GM23338 (cell line): ENCODE measurements around the gene BTN2A1. TPM values are rescaled to one million over a fixed set of nuclear protein-coding genes. Genes with fewer than 3 reads are reported as not detected.

ENCODE experiments used
- ATAC-seq: fragments of 200-7000 bp; cut with Tn5 transposase; 3 replicates; pipeline ENCODE4 v1.9.1; 2020
- DNase-seq: peaks from one replicate; pipeline ENCODE4 v3.0.0-alpha.2; 2015; ENCODE audit warnings: low spot score
- H2AFZ ChIP-seq: fragments of 200-600 bp; sonication (generic); 2 replicates; pipeline ENCODE4 v1.8.0; 2016; ENCODE audit warnings: antibody characterized with exemption, mild to moderate bottlenecking, moderate library complexity
- H3F3A ChIP-seq: fragments of 200-600 bp; sonication (generic); replicated peaks from 2 replicates; pipeline ENCODE4 v1.8.0; 2017; ENCODE audit warnings: antibody characterized with exemption, mixed run types, low read depth
- H3K27ac ChIP-seq: fragments of 200-600 bp; sonication (generic); 2 replicates; pipeline ENCODE4 v1.6.1; 2016; ENCODE audit warnings: low read depth
- H3K27me3 ChIP-seq: fragments of 200-600 bp; sonication (generic); 2 replicates; pipeline ENCODE4 v1.8.0; 2016; ENCODE audit warnings: mild to moderate bottlenecking, mixed run types, moderate library complexity; ENCODE audit not compliant: insufficient read depth
- H3K36me3 ChIP-seq: fragments of 200-600 bp; sonication (generic); 2 replicates; pipeline ENCODE4 v1.8.0; 2016; ENCODE audit warnings: mild to moderate bottlenecking; ENCODE audit not compliant: insufficient read depth
- H3K4me1 ChIP-seq: fragments of 200-600 bp; sonication (generic); 2 replicates; pipeline ENCODE4 v1.8.0; 2016; ENCODE audit warnings: mild to moderate bottlenecking, moderate library complexity; ENCODE audit not compliant: insufficient read depth
- H3K4me2 ChIP-seq: fragments of 200-600 bp; sonication (generic); 2 replicates; pipeline ENCODE4 v1.7.1; 2017; ENCODE audit warnings: mixed run types
- H3K4me3 ChIP-seq: fragments of 200-600 bp; sonication (generic); 2 replicates; pipeline ENCODE4 v1.6.1; 2016; ENCODE audit warnings: mixed run types
- H3K79me2 ChIP-seq: fragments of 200-600 bp; sonication (generic); replicated peaks from 2 replicates; pipeline ENCODE4 v1.8.0; 2017; ENCODE audit warnings: mild to moderate bottlenecking; ENCODE audit not compliant: insufficient read depth
- H3K9me2 ChIP-seq: fragments of 200-600 bp; sonication (generic); 2 replicates; pipeline ENCODE4 v1.8.0; 2017; ENCODE audit not compliant: insufficient read depth
- H4K20me1 ChIP-seq: fragments of 200-600 bp; sonication (generic); replicated peaks from 2 replicates; pipeline ENCODE4 v1.8.0; 2017; ENCODE audit warnings: mild to moderate bottlenecking; ENCODE audit not compliant: insufficient read depth
- H3K27ac Mint-ChIP-seq: 2 replicates; pipeline ENCODE4 v1.8.0; 2020; ENCODE audit warnings: inconsistent platforms, mild to moderate bottlenecking, moderate library complexity, mixed read lengths
- H3K27me3 Mint-ChIP-seq: 3 replicates; pipeline ENCODE4 v1.8.0; 2022; ENCODE audit warnings: low read depth, mild to moderate bottlenecking, moderate library complexity, mixed read lengths, inconsistent platforms; ENCODE audit not compliant: insufficient read depth, poor library complexity
- H3K36me3 Mint-ChIP-seq: 3 replicates; pipeline ENCODE4 v1.8.0; 2021; ENCODE audit warnings: low read depth, mild to moderate bottlenecking, inconsistent platforms, moderate library complexity, mixed read lengths
- H3K4me1 Mint-ChIP-seq: 3 replicates; pipeline ENCODE4 v1.8.0; 2020; ENCODE audit warnings: mild to moderate bottlenecking, inconsistent platforms, mixed read lengths
- H3K4me3 Mint-ChIP-seq: 3 replicates; pipeline ENCODE4 v1.8.0; 2021; ENCODE audit warnings: moderate library complexity, mild to moderate bottlenecking, inconsistent platforms, mixed read lengths
- H3K9me3 Mint-ChIP-seq: 3 replicates; pipeline ENCODE4 v1.8.0; 2020; ENCODE audit warnings: moderate library complexity, mild to moderate bottlenecking, inconsistent platforms, mixed read lengths
- CREB1 ChIP-seq: fragments of 250-450 bp; sonication (Bioruptor Pico); IDR thresholded peaks from 2 replicates; pipeline ENCODE4 v1.5.0; 2020; ENCODE audit warnings: low read depth, mild to moderate bottlenecking, moderate library complexity
- ETS1 ChIP-seq: IDR thresholded peaks from 2 replicates; pipeline ENCODE4 v1.6.1; 2016; ENCODE audit warnings: antibody characterized with exemption
- EZH2 ChIP-seq: fragments of 200-600 bp; sonication (generic); IDR thresholded peaks from one replicate; pipeline ENCODE4 v1.8.0; 2017; ENCODE audit warnings: antibody characterized with exemption, mild to moderate bottlenecking, low read depth; ENCODE audit not compliant: unreplicated experiment
- EZH2phosphoT487 ChIP-seq: fragments of 200-600 bp; sonication (generic); IDR thresholded peaks from one replicate; pipeline ENCODE4 v1.8.1; 2018; ENCODE audit warnings: antibody characterized with exemption; ENCODE audit not compliant: unreplicated experiment
- JUNB ChIP-seq: IDR thresholded peaks from one replicate; pipeline ENCODE4 v1.6.1; 2016; ENCODE audit warnings: antibody characterized with exemption; ENCODE audit not compliant: unreplicated experiment
- NANOG ChIP-seq: IDR thresholded peaks from 2 replicates; pipeline ENCODE4 v1.6.1; 2016; ENCODE audit warnings: antibody characterized with exemption, borderline replicate concordance
- POLR2AphosphoS5 ChIP-seq: IDR thresholded peaks from 2 replicates; pipeline ENCODE4 v1.6.1; 2016; ENCODE audit warnings: antibody characterized with exemption, low read depth
- STAT1 ChIP-seq: IDR thresholded peaks from one replicate; pipeline ENCODE4 v1.6.1; 2016; ENCODE audit warnings: antibody characterized with exemption; ENCODE audit not compliant: unreplicated experiment
- ZNF114 ChIP-seq: fragments of 250-450 bp; sonication (Bioruptor Pico); IDR thresholded peaks from 2 replicates; pipeline ENCODE4 v1.5.0; 2020; ENCODE audit warnings: mild to moderate bottlenecking, moderate library complexity
- ZNF331 ChIP-seq: fragments of 250-450 bp; sonication (Bioruptor Pico); IDR thresholded peaks from 2 replicates; pipeline ENCODE4 v1.5.0; 2020; ENCODE audit warnings: low read depth, mild to moderate bottlenecking, moderate library complexity
- ZNF462 ChIP-seq: fragments of 250-450 bp; sonication (Bioruptor Pico); IDR thresholded peaks from 2 replicates; pipeline ENCODE4 v1.5.0; 2020; ENCODE audit warnings: mild to moderate bottlenecking, moderate library complexity
- long read RNA-seq: library from polyadenylated mRNA; unstranded; transcript quantifications from one replicate; pipeline ENCODE4 v2.0.0, GENCODE V29; 2020; ENCODE audit not compliant: unreplicated experiment
- polyA plus RNA-seq: library from polyadenylated mRNA; unstranded; fragments of >200 nt; fragmentation: Nextera tagmentation; extraction: Ambion mirVana; gene quantifications from 2 replicates; pipeline ENCODE4 v1.2.1, GENCODE V29; 2016
- total RNA-seq: library from RNA; depleted of rRNA; stranded (reverse); fragments of >200 nt; shearing (Covaris generic); gene quantifications from 2 replicates; pipeline ENCODE4 v1.2.3, GENCODE V29; 2014; rRNA removed
- TF ChIP-seq, protein P1 (sequence below): IDR thresholded peaks from one replicate; pipeline ENCODE4 v1.6.1; 2018; ENCODE audit warnings: antibody characterized with exemption; ENCODE audit not compliant: unreplicated experiment
- TF ChIP-seq, protein P2 (sequence below), 2 experiments: fragments of 200-600 bp in 1 of 2; sonication (generic) in 1 of 2; conservative IDR thresholded peaks; 2 replicates each; pipeline versions ENCODE4 v1.5.1 to v1.6.1; 2016 to 2017; ENCODE audit warnings: antibody characterized with exemption in 2 of 2, low read depth in 2 of 2, mild to moderate bottlenecking in 2 of 2, moderate library complexity in 1 of 2

The BTN2A1 gene
- total RNA-seq (6.5 and 7.0 TPM in 2 replicates), polyA plus RNA-seq (6.3 and 7.0 TPM in 2 replicates)
- long read RNA-seq, partial matches to known transcripts: 2 of 7 reads
- long read RNA-seq, other reads (novel, unspliced or antisense): 5 of 7 reads

- Histone ChIP-seq H3K27me3 (no peaks in the 10 kb centered on the region), H3K27ac (no peak within 1 kb of the TSS), H3K4me3 (peak within 1 kb of the TSS; percentile 63), H3K36me3 (peaks cover 7% of the 10 kb centered on the region), H2AFZ (peak within 1 kb of the TSS; percentile 73), H3K4me2 (peak within 1 kb of the TSS; percentile 71), H3K79me2 (peaks cover 14% of the 10 kb centered on the region), H3K4me1 (no peaks in the 10 kb centered on the region; the same call in none of the 2 replicates), H4K20me1 (peaks cover 2% of the 10 kb centered on the region; the same call in 1 of the 2 replicates), H3K9me2 (no peaks in the 10 kb centered on the region), H3F3A (no peaks in the 10 kb centered on the region)
- Mint-ChIP-seq H3K27me3 (peaks cover 1% of the 10 kb centered on the region), H3K36me3 (peaks cover 27% of the 10 kb centered on the region), H3K27ac (peak within 1 kb of the TSS; percentile 98), H3K4me1 (peaks cover 16% of the 10 kb centered on the region), H3K4me3 (peak within 1 kb of the TSS; percentile 93), H3K9me3 (no peaks in the 10 kb centered on the region)
- peak; percentile 98 for DNase-seq
- TF ChIP-seq, protein P1, sequence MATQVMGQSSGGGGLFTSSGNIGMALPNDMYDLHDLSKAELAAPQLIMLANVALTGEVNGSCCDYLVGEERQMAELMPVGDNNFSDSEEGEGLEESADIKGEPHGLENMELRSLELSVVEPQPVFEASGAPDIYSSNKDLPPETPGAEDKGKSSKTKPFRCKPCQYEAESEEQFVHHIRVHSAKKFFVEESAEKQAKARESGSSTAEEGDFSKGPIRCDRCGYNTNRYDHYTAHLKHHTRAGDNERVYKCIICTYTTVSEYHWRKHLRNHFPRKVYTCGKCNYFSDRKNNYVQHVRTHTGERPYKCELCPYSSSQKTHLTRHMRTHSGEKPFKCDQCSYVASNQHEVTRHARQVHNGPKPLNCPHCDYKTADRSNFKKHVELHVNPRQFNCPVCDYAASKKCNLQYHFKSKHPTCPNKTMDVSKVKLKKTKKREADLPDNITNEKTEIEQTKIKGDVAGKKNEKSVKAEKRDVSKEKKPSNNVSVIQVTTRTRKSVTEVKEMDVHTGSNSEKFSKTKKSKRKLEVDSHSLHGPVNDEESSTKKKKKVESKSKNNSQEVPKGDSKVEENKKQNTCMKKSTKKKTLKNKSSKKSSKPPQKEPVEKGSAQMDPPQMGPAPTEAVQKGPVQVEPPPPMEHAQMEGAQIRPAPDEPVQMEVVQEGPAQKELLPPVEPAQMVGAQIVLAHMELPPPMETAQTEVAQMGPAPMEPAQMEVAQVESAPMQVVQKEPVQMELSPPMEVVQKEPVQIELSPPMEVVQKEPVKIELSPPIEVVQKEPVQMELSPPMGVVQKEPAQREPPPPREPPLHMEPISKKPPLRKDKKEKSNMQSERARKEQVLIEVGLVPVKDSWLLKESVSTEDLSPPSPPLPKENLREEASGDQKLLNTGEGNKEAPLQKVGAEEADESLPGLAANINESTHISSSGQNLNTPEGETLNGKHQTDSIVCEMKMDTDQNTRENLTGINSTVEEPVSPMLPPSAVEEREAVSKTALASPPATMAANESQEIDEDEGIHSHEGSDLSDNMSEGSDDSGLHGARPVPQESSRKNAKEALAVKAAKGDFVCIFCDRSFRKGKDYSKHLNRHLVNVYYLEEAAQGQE: no peak
- TF ChIP-seq ZNF114 (CRISPR knock-in tag): no peak
- TF ChIP-seq CREB1: peak; percentile 85
- no peak for TF ChIP-seq NANOG
- no peak for TF ChIP-seq ZNF331 (CRISPR knock-in tag)
- no peak for TF ChIP-seq EZH2
- no peak for TF ChIP-seq EZH2phosphoT487
- TF ChIP-seq STAT1: no peak
- no peak for TF ChIP-seq ETS1
- no peak for TF ChIP-seq ZNF462
- TF ChIP-seq, protein P2, sequence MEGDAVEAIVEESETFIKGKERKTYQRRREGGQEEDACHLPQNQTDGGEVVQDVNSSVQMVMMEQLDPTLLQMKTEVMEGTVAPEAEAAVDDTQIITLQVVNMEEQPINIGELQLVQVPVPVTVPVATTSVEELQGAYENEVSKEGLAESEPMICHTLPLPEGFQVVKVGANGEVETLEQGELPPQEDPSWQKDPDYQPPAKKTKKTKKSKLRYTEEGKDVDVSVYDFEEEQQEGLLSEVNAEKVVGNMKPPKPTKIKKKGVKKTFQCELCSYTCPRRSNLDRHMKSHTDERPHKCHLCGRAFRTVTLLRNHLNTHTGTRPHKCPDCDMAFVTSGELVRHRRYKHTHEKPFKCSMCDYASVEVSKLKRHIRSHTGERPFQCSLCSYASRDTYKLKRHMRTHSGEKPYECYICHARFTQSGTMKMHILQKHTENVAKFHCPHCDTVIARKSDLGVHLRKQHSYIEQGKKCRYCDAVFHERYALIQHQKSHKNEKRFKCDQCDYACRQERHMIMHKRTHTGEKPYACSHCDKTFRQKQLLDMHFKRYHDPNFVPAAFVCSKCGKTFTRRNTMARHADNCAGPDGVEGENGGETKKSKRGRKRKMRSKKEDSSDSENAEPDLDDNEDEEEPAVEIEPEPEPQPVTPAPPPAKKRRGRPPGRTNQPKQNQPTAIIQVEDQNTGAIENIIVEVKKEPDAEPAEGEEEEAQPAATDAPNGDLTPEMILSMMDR (conservative IDR thresholded peaks at IDR 0.05; ENCODE audit: low read depth in 2 of 2): peak in 1 of 2 experiments; percentile 11; a peak in 1 of 4 replicates
- TF ChIP-seq POLR2AphosphoS5: peak; percentile 74
- no peak for TF ChIP-seq JUNB
- peak; percentile 98 for ATAC-seq
Observed at GRCh38 chr6:26457806-26458688, at the start of gene BTN2A1. Gene BTN2A1, plus strand, starts transcription at chr6:26457955. Its CDS starts 682 bp downstream, at chr6:26458637.
